GM21737 (cell line): Measurements from ENCODE around the gene WEE1.
A peak's percentile ranks its signal among the peaks of the same experiment; 100 is the strongest.

ENCODE experiments used
- ATAC-seq: cut with Tn5 transposase; IDR thresholded peaks from one replicate; pipeline ENCODE4 v1.9.1; 2021; ENCODE audit warnings: mild to moderate bottlenecking, moderate library complexity; ENCODE audit not compliant: unreplicated experiment

Gene WEE1

GRCh38 chr11:9565822-9566560, 7.5 kb upstream of the WEE1 start:
- ATAC-seq: peak; percentile 82

- ATAC-seq: no peak
These were observed 6.9 kb upstream of the WEE1 start for GRCh38 chr11:9566561-9567063.

GRCh38 chr11:9567401-9567800, 6.1 kb upstream of the WEE1 start:
- no peak for ATAC-seq

- no peak for ATAC-seq
These were observed 5.2 kb upstream of the WEE1 start for GRCh38 chr11:9568161-9568853.

- no peak for ATAC-seq
These were observed 4.4 kb upstream of the WEE1 start for GRCh38 chr11:9568854-9569587.

GRCh38 chr11:9569588-9570164, 3.8 kb upstream of the WEE1 start:
- ATAC-seq: no peak

GRCh38 chr11:9570313-9571025, 3.0 kb upstream of the WEE1 start:
- no peak for ATAC-seq

- ATAC-seq: no peak
These were observed 2.3 kb upstream of the WEE1 start for GRCh38 chr11:9571071-9571762.

GRCh38 chr11:9571763-9572115, 1.7 kb upstream of the WEE1 start:
- ATAC-seq: no peak

- ATAC-seq: peak; percentile 27
These were observed 528 bp downstream of the WEE1 start for GRCh38 chr11:9573775-9574621.

GRCh38 chr11:9574622-9575259, 1.3 kb downstream of the WEE1 start:
- ATAC-seq: no peak

GRCh38 chr11:9575260-9576240, 2.1 kb downstream of the WEE1 start:
- no peak for ATAC-seq

- no peak for ATAC-seq
These were observed 3.4 kb downstream of the WEE1 start for GRCh38 chr11:9576701-9577381.

- no peak for ATAC-seq
These were observed 4.1 kb downstream of the WEE1 start for GRCh38 chr11:9577556-9577955.

GRCh38 chr11:9580894-9581293, 7.4 kb downstream of the WEE1 start:
- no peak for ATAC-seq

- ATAC-seq: no peak
These were observed 8.2 kb downstream of the WEE1 start for GRCh38 chr11:9581556-9582161.

- no peak for ATAC-seq
These were observed 17.2 kb downstream of the WEE1 start for GRCh38 chr11:9590717-9591116.
